ENCODE data around the gene POM121L2.

DNA sequence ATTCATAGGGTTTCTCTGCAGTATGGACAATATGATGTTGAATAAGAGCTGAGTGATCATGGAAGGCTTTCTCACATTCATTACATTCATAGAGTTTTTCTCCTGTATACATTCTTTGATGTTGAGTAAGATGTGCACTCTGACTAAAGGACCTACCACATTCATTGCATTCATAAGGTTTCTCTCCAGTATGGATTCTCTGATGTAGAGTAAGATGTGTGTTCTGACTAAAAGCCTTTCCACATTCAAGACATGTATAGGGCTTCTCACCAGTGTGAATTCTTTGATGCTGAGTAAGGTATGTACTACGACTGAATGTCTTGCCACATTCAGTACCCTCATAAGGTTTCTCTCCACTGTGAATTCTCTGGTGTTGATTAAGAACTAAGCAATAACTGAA is 47.2 kb upstream of the POM121L2 start:
- TF ChIP-seq TAF1 (conservative IDR thresholded peaks at IDR 0.05), result no peak
- TF ChIP-seq, protein P1, sequence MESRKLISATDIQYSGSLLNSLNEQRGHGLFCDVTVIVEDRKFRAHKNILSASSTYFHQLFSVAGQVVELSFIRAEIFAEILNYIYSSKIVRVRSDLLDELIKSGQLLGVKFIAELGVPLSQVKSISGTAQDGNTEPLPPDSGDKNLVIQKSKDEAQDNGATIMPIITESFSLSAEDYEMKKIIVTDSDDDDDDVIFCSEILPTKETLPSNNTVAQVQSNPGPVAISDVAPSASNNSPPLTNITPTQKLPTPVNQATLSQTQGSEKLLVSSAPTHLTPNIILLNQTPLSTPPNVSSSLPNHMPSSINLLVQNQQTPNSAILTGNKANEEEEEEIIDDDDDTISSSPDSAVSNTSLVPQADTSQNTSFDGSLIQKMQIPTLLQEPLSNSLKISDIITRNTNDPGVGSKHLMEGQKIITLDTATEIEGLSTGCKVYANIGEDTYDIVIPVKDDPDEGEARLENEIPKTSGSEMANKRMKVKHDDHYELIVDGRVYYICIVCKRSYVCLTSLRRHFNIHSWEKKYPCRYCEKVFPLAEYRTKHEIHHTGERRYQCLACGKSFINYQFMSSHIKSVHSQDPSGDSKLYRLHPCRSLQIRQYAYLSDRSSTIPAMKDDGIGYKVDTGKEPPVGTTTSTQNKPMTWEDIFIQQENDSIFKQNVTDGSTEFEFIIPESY (IDR thresholded peaks at IDR 0.05), result no peak
- TF ChIP-seq, protein P2, sequence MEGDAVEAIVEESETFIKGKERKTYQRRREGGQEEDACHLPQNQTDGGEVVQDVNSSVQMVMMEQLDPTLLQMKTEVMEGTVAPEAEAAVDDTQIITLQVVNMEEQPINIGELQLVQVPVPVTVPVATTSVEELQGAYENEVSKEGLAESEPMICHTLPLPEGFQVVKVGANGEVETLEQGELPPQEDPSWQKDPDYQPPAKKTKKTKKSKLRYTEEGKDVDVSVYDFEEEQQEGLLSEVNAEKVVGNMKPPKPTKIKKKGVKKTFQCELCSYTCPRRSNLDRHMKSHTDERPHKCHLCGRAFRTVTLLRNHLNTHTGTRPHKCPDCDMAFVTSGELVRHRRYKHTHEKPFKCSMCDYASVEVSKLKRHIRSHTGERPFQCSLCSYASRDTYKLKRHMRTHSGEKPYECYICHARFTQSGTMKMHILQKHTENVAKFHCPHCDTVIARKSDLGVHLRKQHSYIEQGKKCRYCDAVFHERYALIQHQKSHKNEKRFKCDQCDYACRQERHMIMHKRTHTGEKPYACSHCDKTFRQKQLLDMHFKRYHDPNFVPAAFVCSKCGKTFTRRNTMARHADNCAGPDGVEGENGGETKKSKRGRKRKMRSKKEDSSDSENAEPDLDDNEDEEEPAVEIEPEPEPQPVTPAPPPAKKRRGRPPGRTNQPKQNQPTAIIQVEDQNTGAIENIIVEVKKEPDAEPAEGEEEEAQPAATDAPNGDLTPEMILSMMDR (IDR thresholded peaks at IDR 0.05; ENCODE audit: low read depth, low read length, missing input control), result no peak
- no peak for TF ChIP-seq RXRA (IDR thresholded peaks at IDR 0.05)
- no peak for TF ChIP-seq YY1 (IDR thresholded peaks at IDR 0.05)
- no peak for TF ChIP-seq GABPA (IDR thresholded peaks at IDR 0.05 in 1 of 2, conservative IDR thresholded peaks at IDR 0.05 in 1 of 2)
